Renal cortex interstitium (tissue), 11 donors: ENCODE measurements around the gene H3-3A. TPM values are rescaled to one million over a fixed set of nuclear protein-coding genes. Genes with fewer than 3 reads are reported as not detected.

Experiments used
- DNase-seq, 11 donors: peaks; one replicate each; pipeline ENCODE4 v3.0.0-alpha.2; 2013; ENCODE audit warnings: low read depth in 9 of 11, low spot score in 4 of 11; ENCODE audit errors: extremely low read depth in 1 of 11
- polyA plus RNA-seq, 3 donors: library from polyadenylated mRNA; unstranded; fragments of 120-200 nt; gene quantifications; one replicate each; pipeline ENCODE4 v1.2.1, GENCODE V29; 2013; ENCODE audit not compliant: insufficient read length in 3 of 3

The H3-3A gene
- polyA plus RNA-seq, 3 donors: 1,156 to 1,461 (median 1,232) TPM

- no peak for DNase-seq
Observed at GRCh38 chr1:226120398-226120797, 57.9 kb downstream of the H3-3A start.

DNA sequence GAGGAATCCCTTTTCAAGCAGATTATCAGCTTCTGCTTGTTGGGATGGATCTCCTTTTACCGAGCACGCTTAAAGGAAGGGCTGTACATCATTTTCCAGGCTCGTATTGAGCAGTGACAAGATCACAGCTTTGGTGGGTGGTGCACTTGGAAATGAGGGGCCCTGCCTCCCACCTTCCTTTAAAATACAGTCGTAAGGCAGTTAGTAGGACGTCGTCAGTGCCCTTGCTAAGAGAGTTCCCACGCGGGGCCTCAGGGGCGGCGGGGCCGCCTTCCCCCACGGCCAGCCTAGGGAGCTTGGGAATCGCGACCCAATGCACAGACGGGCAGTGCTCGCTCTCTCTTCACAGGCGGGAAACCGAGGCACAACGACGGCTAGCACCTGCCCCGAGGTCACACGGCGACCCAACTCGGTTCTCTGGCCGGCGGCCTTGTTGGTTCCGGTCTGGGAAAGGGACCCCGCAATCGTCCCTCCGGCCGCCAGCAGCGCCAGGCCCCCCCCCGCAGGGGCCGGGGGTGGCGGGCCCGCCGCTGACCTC, 58.6 kb downstream of the H3-3A start:
- DNase-seq: no peak

Other genes with a start within 250 kb of the H3-3A start
- 10 to 100 TPM; 47.2 to 94.4 (median 48.6) TPM for gene TMEM63A, start 180.3 kb upstream of the H3-3A start, polyA plus RNA-seq
- gene LEFTY1, start 173.6 kb upstream of the H3-3A start, polyA plus RNA-seq: 1 to 10 TPM; 4.2 to 5.5 (median 4.8) TPM
- gene PYCR2, start 138.5 kb upstream of the H3-3A start, polyA plus RNA-seq: 10 to 100 TPM; 50.0 to 59.1 (median 57.3) TPM
- 1 to 10 TPM in 1 of 3 donors, under 1 TPM in 2; 0.82 to 1.5 (median 0.89) TPM for gene LEFTY2, start 121.5 kb upstream of the H3-3A start, polyA plus RNA-seq
- 10 to 100 TPM; 19.9 to 23.8 (median 21.7) TPM for gene SDE2, start 63.4 kb upstream of the H3-3A start, polyA plus RNA-seq
- 10 to 100 TPM; 52.2 to 64.7 (median 54.5) TPM for gene ACBD3, start 124.0 kb downstream of the H3-3A start, polyA plus RNA-seq
- under 1 TPM; 0.26 to 0.30 (median 0.30) TPM for gene MIXL1, start 160.9 kb downstream of the H3-3A start, polyA plus RNA-seq
- gene LIN9, start 246.4 kb downstream of the H3-3A start, polyA plus RNA-seq: 10 to 100 TPM in 2 of 3 donors, 1 to 10 TPM in 1; 9.2 to 11.7 (median 10.0) TPM